T1000 (cell line): ENCODE measurements around the gene UGT8.
"Not testable (repeated sequence)": the region's sequence is repeated elsewhere in the genome, so short reads cannot be mapped to it uniquely, and the experiment has no call there.

ENCODE experiments used
- DNase-seq: peaks from one replicate; lab custom pipeline; 2025; ENCODE audit warnings: mixed read lengths; lab: John Stamatoyannopoulos, UW

UGT8 gene, protein sequence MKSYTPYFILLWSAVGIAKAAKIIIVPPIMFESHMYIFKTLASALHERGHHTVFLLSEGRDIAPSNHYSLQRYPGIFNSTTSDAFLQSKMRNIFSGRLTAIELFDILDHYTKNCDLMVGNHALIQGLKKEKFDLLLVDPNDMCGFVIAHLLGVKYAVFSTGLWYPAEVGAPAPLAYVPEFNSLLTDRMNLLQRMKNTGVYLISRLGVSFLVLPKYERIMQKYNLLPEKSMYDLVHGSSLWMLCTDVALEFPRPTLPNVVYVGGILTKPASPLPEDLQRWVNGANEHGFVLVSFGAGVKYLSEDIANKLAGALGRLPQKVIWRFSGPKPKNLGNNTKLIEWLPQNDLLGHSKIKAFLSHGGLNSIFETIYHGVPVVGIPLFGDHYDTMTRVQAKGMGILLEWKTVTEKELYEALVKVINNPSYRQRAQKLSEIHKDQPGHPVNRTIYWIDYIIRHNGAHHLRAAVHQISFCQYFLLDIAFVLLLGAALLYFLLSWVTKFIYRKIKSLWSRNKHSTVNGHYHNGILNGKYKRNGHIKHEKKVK

GRCh38 chr4:114598191-114599121, at the start of gene UGT8:
TSS of gene UGT8 (plus strand) at chr4:114598807. CDS start at chr4:114622881, 24,074 bp downstream.
- peak; percentile 22 for DNase-seq

- DNase-seq, result no peak
Measured at GRCh38 chr4:114549638-114550037, 49.0 kb upstream of the UGT8 start.

DNA sequence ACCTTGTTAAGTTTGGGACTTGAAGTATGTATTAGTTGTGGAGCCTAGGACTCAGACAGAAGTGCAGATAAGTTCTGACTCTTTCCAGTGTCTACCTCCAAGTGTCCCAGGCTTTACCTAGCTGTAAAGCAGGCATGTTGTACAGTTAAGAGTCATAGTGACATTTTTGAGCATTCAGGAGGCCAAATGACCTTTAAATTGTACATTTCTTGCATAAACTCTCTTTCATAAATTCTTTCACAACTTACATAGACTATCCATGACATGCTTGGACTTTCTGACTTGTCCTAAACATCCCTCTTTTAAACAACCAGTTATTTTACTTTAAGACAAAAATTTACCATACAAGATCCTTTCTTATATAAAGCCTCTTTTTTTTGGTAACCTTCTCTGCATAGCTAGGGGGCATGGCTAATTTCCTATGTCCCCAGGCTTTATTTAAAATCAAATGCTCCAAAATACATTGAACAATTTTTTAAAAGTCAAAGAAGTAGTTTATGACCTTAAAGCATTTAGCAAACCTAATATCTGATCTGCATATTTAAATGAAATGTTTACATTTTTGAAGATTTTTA, 40.1 kb upstream of the UGT8 start:
- no peak for DNase-seq

DNA sequence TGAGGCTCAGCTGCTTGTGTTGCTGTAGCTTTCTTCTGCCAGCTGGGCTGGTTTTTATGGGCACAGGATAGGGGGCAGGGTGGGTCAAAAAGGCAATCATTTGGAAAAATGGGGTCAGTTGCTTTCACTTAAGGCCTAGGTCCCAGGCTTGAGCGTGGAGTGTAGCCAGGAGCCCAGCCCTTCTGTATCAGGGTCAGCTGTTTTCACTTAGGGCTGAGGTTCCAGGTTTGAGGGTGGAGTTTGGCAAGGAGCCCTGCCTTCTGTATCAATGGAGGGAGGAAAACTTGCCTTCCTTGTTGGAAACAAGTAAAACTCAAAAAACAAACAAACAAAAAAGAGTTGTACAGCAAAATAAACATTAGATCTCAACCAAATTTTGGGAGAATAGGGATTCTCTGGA, 37.0 kb upstream of the UGT8 start:
- DNase-seq, result no peak

- DNase-seq, result no peak
Measured at GRCh38 chr4:114562176-114562904, 36.3 kb upstream of the UGT8 start.

- peak; percentile 66 for DNase-seq
Measured at GRCh38 chr4:114563536-114564315, 34.9 kb upstream of the UGT8 start.

GRCh38 chr4:114577386-114577785, 21.2 kb upstream of the UGT8 start:
- no peak for DNase-seq

DNA sequence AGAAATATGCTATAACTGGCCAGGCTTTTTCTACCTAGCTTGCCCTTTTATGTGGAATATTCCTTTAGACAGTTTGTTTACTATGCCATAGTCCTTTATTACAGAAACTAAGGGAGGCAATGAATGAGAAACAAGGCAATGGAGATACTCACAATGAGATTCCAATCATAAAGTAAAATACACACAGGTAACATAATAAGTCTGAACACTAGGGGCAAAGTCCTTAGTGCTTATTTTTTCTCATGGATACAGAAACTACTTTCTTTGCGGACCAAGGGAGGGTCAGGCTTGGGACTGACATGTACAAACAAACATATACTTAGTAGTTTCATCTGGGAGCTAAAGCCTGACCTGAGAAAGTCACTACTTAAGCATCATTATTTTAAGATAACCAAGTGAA, 16.0 kb upstream of the UGT8 start:
- no peak for DNase-seq

GRCh38 chr4:114588305-114588704, 10.3 kb upstream of the UGT8 start:
- DNase-seq, result no peak

DNA sequence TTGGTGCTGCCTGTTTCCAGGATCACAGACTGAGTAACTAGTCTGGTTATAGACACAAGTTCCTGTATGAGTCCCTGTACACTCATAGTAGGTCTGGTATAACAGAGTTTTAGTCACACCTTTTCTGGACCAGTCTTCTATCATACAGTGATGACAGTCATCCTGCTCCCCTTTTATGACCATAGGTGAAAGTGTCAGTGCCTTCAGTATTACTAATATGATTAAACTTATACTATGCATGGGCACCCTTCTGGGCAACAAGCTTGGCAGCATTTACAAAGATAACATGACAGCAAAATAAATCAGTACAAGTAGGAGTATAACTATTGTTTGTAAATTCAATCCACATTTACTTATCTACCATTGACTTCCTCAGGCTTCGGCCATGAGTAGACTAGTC, 8.2 kb upstream of the UGT8 start:
- not testable (repeated sequence) for DNase-seq

DNA sequence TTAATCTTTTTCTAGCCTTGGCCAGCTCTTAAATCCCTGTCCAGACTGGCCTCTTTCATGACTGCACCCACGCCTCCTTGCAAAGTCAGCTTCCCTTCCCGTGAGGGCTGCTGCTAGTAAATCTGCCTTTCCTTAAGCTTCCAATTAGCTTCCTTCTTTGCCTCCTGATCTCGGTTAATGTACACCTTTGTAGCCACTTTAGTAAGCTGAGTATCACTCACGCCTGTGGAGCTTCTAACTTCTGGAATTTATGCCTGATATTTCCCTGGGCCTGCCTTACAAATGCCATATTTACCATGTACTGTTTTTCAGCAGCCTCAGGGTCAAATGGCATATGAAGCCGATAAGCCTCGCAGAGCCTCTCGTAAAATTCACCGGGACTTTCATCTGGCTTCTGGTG, 5.1 kb upstream of the UGT8 start:
- no peak for DNase-seq

GRCh38 chr4:114595207-114595606, 3.4 kb upstream of the UGT8 start:
- no peak for DNase-seq

DNA sequence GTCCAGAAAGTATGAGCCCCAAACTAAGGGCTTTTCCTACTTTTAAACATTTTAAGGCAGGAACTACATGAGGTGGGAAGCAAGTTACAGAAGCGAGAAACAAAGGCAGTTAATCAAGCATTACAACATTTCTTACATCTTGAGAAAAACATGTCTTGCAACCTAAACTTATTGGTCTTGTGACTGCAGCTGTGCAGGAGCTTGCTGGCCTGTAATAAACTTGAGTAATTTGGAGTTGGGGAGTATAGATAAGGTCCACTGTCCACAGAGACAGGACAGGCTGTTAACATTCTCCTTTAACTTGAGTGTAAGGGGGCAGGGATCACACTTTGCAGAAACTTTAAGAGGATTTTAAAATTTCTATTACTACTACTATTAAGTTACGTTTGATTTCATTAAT, 2.7 kb upstream of the UGT8 start:
- no peak for DNase-seq

GRCh38 chr4:114597410-114598115, 1.0 kb upstream of the UGT8 start:
- no peak for DNase-seq

- DNase-seq, result no peak
Measured at GRCh38 chr4:114599231-114599902, 760 bp downstream of the UGT8 start.

DNA sequence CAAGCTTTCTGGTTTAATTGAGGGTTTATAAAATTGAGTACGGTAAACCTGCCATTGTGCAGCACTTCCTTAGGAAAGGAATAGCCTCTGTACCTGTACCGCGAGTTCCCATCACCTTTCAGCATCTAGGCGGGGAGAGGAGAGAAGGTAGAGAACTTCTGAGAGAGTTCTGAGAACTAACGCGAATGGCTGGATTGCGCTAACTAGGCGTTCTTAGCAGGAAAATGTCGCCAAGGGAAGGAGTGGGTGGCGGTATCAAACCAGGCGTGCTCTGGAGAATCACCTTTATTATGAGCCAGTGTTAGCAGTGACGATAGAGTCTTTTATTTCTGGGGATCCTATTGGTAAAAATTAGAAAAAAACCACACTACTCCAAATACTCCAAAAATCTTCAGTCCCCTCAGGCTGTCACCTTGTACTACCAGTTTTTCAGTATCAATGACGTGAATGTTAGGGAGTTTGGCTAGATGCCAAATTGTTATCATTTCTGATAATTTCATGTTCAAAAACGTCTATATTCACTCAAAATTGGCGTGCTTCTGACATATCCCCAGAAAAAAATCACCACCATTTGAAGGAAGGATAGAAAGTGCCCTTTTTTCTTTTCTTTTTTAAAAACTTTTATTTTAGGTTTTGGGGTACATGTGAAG, 1.4 kb downstream of the UGT8 start:
- no peak for DNase-seq

GRCh38 chr4:114600672-114601071, 2.1 kb downstream of the UGT8 start:
- DNase-seq, result no peak

- DNase-seq, result no peak
Measured at GRCh38 chr4:114601304-114602052, 2.9 kb downstream of the UGT8 start.
